GM21515 (cell line): ENCODE results near the gene ZNF263.
A peak's percentile ranks its signal among the peaks of the same experiment; 100 is the strongest.

Source experiments
- ATAC-seq: cut with Tn5 transposase; IDR thresholded peaks from one replicate; pipeline ENCODE4 v1.9.1; 2021; ENCODE audit not compliant: unreplicated experiment

ZNF263 gene

DNA sequence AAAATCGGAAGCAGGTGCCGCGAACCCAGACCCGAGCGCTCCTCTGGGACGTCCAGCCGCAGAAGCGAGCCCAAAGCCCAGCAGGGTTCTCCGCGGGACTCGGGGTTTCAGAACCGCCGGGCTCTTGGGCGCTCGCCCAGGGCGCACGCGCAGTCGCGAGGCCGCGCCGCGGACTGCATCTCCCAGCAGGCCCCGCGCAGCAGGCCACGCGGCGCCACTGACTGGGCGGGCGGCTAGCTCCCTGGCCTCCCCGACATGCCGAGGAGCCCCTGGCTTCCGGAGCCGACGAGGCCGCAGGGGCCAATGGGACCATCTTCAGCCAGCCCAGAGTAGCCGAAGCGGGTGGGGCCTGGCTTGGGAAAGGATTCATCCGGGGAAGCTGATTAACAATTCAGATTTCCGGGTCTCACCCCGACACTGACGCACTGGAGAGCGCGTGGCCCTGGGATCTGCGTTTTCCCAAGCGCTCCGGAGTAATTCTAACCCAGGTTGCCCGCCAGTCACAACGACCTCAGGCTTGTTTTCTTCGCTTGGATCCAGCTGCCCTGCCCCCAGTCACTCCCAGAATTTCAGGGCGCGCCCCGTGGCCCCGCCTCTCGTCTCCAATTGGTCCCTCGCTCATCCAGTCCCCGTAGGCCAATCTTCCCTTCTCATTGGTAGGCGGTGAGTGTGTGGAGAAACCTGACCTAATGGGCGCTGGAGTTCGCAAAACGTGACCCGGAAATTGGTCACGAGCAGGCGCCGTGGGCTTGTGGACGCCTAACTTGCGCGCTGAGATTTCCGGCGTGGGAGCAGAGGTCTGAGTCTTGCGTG lies at the start of gene ZNF263:
Gene ZNF263, plus strand, starts transcription at position 762 of the 813 bp plus-strand sequence. CDS start 328 bp downstream, outside the sequence.
- peak; percentile 79 for ATAC-seq

DNA sequence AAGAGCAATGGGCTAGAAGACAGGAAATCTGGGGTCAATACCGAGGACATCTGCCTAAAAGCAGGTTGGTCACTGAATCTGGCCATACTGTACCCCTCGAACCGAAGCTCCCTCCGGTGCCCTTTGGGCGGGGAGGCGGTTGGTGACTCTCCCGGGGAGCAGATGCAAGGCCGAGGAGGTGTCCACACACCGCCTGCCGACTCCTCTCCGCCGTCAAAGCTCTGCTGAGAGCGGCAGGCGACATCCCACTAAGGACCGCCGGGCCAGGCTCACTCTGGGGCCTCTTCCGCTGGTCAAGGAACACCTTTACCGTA lies 48.8 kb upstream of the ZNF263 start:
- no peak for ATAC-seq

DNA sequence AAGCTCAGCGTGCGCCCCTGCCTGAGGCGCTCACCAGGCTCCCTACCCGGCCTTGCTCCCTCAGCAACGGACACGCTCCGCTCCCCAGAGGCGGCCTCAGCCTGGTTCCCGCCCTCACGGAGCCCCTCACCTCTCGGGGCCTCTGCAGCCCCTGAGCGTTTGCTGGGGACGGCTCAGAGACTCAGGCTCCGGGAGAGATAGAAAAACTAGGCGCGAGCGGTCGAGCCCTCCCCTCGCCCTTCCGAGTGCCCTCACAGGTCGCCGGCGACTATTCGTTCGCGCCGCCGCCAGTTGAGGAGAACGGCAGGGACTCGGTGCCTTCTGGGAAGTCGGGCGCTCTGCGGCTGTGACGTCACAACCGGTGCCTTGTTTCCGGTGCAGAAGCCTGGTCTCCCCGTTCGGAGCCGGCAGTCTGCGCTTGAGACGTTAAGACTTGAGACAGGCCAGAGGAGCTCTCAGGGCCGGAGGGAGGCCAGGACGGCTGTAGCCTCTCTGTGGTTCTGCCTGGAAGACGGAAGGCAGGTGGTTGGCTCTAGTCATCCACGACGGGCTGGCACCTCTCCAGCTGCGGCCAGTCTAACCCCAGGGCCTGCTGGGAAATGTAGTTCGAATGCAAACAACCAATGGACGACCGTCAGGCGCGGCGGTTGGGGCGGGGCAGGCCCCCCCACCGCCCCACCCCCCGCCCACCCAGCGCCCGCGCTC lies 48.3 kb upstream of the ZNF263 start, which contains the start of gene ZNF200:
Gene ZNF200, minus strand, starts transcription at position 302 of the 705 bp plus-strand sequence. CDS start 1,403 bp downstream, outside the sequence.
- peak; percentile 88 for ATAC-seq

DNA sequence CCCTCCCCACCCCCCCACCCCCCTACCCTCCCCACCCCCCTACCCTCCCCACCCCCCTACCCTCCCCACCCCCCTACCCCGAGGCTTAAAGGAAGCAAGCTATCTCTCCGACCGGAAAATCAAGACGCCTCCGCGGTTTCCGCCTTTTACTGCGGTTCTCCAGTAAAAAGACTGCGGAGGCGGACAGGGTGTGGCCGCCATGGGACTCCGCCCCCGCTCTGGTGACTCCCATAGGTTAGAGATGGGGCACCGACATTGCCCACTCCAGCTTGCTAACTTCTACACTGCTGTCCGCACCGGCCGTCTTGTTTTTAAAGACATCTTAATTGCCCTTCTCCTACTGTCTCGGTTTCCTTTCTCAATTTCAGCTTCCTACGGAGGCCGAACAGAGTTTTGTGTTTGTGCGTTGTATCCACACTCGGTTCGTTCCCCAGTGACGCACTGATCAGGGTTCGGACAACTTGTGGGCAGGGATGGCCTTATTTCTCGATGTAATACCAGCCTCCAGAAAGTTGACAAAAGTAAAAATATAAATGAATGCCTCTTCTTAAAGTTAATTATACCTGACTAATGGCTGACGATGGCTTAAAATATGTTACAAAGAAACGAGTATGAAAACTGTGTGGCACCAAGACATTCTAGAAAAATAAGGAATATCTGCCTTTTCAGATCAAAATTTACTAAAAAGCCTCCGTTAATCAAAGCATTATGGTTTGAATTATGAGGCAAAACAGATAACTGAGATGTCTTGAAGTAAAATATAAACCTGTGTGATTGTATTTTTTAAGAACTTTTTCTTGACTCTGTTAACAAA lies 47.2 kb upstream of the ZNF263 start:
- no peak for ATAC-seq

DNA sequence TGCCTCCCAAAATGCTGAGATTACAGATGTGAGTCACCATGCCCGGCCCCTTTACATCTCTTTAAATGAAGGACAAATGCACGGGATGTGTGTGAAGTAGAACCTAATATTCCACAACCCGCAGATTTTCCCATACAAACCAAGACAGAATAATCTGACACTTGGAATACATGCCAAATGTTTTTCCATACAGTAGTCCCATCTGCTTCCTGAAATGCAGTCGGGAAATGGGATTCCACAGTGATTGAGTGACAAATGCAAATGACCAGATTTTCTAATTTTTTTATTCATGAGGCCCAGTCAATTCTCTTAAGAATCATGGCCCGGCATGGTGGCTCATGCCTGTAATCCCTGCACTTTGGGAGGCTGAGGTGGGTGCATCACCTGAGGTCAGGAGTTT lies 41.5 kb upstream of the ZNF263 start:
- no peak for ATAC-seq

DNA sequence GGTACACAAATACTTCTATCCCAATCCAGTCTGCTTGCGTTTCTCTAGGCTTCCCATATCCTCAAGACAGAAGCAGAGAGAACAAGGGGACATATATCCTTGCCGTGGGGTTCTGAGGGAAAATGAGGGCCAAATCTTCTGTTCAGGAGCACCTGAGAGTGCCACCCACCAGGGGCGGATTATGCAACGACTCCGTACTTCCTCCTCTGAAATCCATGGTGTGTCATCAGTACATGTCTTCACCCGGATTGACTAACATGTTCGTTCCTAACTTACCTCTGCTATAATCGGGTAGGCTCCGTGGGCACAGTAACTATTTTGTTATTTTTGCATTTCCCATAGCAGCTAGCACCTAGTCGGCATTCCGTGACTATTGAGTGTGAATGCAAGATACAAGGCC lies 40.6 kb upstream of the ZNF263 start:
- no peak for ATAC-seq

DNA sequence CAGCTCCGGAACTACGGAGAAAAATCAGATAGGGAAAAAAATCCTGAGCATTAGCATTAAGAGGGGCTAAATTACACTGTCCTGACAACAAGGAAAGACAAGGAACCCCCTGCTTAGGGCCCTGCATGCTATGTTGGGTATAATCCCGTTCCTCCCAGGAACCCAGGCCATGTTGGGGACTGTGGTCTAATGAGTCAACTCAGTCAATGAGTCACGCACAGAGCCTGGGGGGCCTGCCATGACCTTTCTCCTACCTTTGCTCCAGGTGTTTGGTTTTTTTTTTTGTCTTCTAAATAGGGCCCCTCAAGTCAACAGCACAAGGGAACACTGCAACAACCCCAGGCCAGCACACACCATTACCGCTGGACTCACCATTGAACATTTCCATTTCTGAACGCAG lies 39.4 kb upstream of the ZNF263 start:
- no peak for ATAC-seq

DNA sequence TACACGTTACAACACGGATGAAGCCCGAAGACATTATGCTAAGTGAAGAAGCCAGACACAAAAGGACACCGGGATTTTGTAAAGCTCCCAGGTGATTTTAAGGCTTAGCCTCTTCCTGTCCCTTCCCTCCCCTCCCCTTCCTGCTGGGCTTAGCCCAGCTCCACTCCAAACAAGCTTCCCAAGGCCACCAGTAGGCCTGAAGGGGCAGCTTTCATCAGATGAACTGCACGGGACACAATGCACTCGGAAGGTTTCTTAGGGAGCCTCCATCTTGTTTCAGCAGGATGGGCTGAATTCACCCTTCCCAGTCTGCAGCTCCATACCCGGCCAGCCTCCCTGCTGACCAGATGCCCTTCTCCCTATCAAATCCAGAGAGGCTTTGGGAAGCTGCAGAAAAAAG lies 37.3 kb upstream of the ZNF263 start:
- no peak for ATAC-seq

DNA sequence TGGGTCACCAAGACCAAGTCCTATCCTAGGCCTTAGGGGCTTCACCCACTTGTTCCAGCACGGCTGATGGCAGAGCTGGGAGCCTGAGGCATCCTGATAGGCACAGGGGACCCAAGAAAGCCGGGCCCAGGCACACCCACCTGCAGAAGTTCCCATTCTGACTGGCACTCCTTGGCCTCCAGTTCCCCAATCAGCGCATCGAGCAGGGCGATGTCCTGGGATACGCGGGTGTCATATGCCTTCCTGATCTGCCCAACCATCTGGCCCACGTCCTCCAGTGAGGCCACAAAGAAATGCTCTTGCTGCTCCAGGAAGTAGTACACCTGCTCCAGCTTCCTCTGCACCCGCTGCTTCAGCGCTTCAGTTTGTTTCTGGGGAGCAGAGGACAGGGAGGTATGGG lies 36.4 kb upstream of the ZNF263 start:
- ATAC-seq: no peak

DNA sequence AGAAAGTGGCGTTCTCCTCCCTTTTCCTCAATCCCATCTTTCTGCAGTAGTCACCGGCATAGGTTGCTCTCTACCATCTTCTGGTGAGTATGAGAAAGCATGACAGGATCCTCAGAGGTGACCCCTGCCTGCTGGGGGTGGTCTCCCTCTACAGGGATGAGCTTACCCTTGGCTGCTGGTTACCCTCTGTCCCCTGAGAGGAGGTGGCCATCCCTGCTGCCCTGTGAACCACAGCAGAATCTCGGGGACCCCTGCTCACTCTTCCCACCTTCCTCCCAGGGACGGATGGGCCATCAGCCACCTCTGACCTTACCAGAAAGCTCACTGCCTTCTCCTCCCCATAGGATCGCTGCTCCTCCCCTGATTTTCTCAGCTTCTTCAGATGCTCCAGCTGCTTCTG lies 34.7 kb upstream of the ZNF263 start:
- ATAC-seq: no peak

DNA sequence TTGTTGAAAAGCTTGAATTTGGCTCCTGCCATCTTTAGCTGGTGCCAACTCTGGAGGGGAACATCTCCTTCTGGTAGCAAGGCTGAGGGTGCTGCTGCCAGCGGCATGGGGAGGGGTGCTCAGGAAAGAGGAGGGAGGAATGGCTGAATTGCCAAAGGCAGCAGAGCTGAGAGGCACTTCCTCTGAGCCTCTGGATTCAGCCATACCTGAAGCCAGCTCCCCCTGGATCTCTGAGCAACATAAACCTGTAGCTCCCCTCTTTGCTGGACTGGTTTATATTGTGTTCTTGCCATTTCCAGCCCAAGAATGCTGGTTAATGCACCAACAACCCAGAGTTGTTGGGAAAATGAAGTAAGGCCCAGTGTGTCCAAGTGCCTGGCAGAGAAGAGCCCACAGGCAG lies 34.3 kb upstream of the ZNF263 start:
- ATAC-seq: no peak

DNA sequence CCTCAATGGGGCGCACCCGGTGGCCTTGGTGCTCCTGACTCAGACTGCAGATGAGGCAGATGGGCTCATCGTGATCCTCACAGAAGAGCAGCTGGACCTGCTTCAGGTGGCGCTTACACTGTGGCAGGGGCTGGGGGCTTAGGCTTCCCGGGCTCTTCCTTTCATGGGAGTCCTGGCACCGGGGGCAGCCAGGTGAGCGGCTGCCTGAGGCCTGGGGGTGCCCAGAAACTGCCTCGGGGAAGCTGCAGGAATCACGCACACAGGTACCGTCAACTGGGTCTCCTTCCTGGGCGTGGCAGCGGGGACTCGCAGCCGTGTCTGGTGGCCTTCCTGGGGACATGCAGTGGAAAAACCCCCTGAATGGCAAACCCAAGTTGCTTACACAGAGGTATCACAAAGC lies 33.8 kb upstream of the ZNF263 start:
- ATAC-seq: no peak

DNA sequence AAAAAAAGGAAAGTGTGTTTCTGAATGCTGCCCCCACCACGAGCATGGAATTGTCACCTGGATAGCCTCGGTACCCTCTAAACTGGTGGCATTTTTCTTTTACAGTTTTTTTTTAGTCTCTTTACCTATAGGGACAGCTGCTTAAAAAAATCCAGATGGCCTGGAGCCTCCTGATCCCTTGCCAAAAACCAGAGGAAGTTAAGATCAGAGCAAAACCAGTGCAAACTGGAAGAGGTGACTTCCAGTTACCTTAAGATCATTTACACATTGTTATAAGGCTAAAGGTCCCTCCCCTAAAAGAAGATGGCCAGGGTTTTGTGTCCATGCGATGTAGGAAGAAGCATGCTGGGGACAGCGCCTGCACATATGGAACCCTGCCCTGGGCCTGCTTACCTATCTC lies 30.3 kb upstream of the ZNF263 start:
- no peak for ATAC-seq

DNA sequence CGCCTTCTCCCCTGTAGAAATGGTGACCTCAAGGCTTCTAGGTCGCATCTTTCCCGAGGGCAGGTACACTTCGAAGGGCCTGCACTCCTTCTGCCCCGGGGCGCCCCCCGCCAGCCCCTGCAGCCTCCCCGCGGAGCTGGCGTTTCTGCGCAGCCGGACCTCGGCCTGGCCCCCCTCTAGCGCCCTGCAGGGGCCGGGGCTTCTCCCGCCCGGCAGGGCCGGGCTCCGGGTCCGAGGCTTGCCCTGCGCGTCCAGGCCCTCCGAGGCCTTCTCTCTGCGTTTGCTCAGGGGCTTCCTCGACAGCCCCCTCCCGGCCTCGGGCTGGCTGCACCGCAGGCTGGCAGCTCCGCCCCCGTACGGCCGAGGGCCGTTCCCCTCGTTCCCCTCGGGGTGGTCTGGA lies 29.0 kb upstream of the ZNF263 start:
- ATAC-seq: no peak

DNA sequence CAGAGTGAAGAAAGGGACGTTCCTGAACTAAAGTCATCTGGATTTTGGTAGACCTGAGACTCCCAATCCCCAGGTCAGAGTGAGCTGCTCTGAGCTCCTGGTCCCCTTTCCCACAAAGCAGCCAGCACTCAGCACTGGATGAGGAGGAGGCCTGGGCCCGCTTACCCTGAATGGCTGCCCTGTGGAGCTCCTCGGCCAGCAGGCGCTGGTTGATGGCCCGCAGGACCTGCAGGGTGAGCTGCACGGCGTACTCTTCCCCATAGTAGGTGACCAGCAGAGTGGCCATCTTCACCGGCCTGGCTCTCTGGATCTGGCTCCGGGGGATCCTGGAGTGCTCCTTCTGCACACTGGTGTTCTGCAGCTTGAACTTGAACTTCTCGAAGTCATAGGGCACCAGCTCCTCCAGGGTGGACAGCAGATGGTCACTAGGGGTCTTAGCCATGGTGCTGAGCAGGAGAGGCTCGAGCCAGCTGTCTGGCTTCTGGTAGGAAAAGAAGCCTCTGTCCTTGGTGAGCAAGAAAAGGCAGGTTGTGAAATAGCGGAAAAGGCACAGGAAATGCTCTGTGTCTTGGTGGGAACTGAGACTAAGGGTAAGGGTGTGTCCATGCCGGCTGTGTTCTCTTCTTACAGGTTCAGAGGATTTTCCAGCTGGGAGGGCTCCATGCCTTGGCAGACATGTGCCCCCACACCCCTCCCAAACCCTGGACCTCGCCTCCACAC lies 27.0 kb upstream of the ZNF263 start, which contains the start of gene MEFV:
Gene MEFV, minus strand, starts transcription at position 488 of the 720 bp plus-strand sequence. Its CDS starts 46 bp downstream, at position 442.
- ATAC-seq: no peak

DNA sequence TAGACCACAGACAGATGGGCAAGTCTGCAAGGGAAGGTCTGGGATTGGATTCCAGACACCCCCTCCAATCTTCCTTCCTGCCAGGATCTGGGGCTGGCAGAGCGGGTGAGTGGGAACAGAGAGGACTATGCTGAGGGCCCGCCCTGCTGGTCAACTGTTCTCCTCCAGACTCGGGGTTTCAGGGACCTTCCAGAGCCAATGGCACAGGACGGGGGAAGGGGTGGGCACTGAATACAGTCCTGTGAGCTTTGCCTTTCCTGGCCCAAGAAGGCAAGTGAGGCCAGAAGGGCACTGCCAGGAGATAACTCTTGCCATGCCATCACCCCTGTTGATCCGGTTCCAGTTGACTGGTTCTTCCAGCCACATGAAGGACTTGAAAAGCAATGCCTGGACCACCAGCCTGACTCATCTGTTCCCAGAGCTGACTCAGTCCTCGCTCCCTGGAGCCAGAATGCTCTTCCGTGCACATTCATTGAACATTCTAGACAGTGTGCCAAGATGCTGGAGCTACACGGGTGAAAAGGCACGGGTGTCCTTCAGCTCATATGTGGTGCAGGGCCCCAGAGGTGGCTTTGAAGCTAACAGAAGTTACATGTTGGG lies 26.3 kb upstream of the ZNF263 start:
- ATAC-seq: no peak

DNA sequence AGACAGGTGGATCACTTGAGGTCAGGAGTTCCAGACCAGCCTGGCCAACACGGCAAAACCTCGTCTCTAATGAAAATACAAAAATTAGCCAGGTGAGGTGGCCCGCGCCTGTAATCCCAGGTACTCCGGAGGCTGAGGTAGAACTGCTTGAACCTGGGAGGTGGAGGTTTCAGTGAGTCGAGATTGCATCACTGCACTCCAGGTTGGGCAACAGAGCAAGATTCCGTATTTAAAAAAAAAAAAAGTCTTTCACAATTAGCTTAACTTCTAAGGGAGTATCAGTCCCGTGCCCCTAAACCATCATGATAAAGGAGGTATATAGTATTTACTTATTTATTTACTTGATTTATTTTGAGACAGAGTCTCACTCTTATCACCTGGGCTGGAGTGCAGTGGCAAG lies 23.5 kb upstream of the ZNF263 start:
- ATAC-seq: no peak

DNA sequence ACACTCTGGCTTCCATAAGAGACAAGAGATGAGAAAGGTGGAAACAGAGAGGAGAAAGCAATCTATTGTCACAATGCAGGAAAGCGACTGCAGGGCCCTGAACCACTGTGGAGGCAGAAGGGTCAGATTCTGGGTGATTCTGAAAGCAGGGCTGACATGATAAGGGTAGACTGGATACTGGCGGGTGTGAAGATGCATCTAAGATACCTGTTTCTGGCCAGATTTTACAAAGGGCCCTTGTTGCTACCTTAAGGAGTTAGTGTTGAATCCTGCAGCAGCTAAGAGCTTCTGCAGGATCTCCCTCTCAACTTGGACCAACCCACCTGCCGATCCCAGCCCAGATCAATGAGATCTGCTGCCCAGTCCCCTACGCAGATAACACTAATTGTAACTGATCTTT lies 20.8 kb upstream of the ZNF263 start:
- ATAC-seq: no peak

DNA sequence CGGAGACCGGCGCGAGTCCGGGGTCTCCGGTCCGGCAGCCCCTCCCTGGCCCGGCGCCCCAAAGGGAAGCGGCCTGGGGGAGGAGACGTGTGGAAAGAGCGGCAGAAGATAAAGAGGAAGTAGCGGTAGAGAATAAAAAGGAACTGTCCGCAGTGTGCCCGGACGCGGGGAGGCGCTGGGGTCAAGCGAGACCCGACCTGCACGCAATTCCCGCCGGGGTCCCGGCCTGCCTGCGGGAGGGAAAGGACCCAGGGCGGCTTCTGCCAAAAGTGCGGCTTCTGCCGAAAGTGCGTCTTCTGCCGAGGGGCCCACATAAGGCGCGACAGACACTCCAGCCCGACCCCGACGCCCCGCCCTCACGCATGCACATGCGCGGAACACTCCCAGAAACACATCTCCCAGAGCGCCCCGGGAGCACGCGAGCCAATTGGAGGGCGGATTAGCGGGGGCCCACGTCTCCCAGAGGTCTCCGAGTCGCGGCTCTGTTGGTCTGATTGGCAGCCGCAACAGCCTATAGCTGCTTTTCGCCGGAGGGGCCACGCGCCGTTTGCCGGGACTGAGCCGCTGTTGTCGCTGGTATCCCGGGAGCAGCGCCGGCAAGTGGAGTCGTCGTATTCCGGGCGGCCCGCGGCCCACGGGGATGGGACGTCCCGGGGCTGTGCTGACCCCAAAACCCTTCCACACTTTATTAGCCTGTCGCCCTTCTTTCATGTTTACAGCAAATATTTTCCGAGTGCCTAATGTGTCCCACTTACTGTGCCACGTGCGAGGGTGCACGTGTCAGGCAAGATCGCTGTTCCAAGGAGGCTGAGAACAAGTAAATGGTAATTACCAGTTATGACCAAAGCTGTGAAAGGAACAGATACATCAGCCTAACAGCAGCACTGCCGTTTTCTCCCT lies 18.9 kb upstream of the ZNF263 start:
- ATAC-seq: peak; percentile 79
